ENCODE measurements around the gene FAM3D.

GRCh38 chr3:58623478-58623877 lies 43.1 kb downstream of the FAM3D start:
- TF ChIP-seq EZH2 (IDR thresholded peaks at IDR 0.05; ENCODE audit: low read length) (no peak), CTCF (optimal IDR thresholded peaks at IDR 0.05 in 1 of 3, IDR thresholded peaks at IDR 0.05 in 1 of 3, conservative IDR thresholded peaks at IDR 0.05 in 1 of 3; ENCODE audit: extremely low read depth in 1 of 3, insufficient read depth in 2 of 3, low read length in 3 of 3) (no peak)

Data from keratinocyte (primary cell).